Cardiac muscle cell (in vitro differentiated cells and primary cell): ENCODE results near the gene CLMN. TPM values are rescaled to one million over a fixed set of nuclear protein-coding genes. Genes with fewer than 3 reads are reported as not detected.

Source experiments
- DNase-seq, 2 donors: peaks; one replicate each; pipeline versions ENCODE4 v3.0.0 to v3.0.0-alpha.2; 2010 to 2017; ENCODE audit warnings: low read depth in 1 of 2, low spot score in 1 of 2
- H3K27ac ChIP-seq: fragments of 200-600 bp; sonication (generic); 2 replicates; pipeline ENCODE4 v1.5.1; 2016
- H3K27me3 ChIP-seq: fragments of 200-600 bp; sonication (generic); 2 replicates; pipeline ENCODE4 v1.6.0; 2016; ENCODE audit warnings: control low read depth
- H3K36me3 ChIP-seq: fragments of 200-600 bp; sonication (generic); 2 replicates; pipeline ENCODE4 v1.5.1; 2016; ENCODE audit warnings: control low read depth
- H3K4me1 ChIP-seq: fragments of 200-600 bp; sonication (generic); 2 replicates; pipeline ENCODE4 v1.8.1; 2017; ENCODE audit warnings: low read depth, mild to moderate bottlenecking, mixed run types
- H3K4me3 ChIP-seq: fragments of 200-600 bp; sonication (generic); 2 replicates; pipeline ENCODE4 v1.5.1; 2016; ENCODE audit warnings: mild to moderate bottlenecking
- H3K9me3 ChIP-seq: fragments of 200-600 bp; sonication (generic); 2 replicates; pipeline ENCODE4 v1.5.1; 2017; ENCODE audit warnings: low read depth, mild to moderate bottlenecking, control low read depth
- polyA plus RNA-seq: library from polyadenylated mRNA; unstranded; fragments of >200 nt; fragmentation: Nextera tagmentation; extraction: Ambion mirVana; gene quantifications from 2 replicates; pipeline ENCODE4 v1.2.1, GENCODE V29; 2016
- total RNA-seq: library from RNA; depleted of rRNA; stranded (reverse); fragments of >200 nt; gene quantifications from 2 replicates; pipeline ENCODE4 v1.2.3, GENCODE V29; 2016
- TF ChIP-seq, protein P1 (sequence below): IDR thresholded peaks from 2 replicates; pipeline ENCODE4 v1.5.1; 2012; ENCODE audit warnings: low read depth, mild to moderate bottlenecking, low read length

The CLMN gene
- total and polyA plus RNA-seq, 2 experiments from 2014 or later = 0.98 to 1.3 TPM

DNA sequence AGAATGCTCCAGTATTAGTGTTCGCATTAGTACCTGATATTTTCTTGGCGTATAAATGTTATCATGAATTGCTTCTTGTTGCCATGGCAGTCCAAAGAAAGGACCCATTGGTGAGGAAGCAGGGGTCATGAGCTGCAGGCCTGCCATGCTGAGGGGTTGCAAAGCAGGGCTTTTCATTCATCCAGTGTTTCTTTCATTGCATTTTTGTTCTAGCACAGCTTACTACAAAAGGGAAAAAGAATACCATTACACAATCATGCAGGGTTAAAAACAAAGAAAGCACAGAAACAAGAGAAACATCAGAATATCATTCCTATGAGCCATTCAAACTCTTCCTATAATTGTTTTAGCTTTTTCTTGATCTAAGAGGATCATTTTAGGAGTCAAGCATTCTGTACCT, 186.4 kb downstream of the CLMN start:
- TF ChIP-seq, protein P1, sequence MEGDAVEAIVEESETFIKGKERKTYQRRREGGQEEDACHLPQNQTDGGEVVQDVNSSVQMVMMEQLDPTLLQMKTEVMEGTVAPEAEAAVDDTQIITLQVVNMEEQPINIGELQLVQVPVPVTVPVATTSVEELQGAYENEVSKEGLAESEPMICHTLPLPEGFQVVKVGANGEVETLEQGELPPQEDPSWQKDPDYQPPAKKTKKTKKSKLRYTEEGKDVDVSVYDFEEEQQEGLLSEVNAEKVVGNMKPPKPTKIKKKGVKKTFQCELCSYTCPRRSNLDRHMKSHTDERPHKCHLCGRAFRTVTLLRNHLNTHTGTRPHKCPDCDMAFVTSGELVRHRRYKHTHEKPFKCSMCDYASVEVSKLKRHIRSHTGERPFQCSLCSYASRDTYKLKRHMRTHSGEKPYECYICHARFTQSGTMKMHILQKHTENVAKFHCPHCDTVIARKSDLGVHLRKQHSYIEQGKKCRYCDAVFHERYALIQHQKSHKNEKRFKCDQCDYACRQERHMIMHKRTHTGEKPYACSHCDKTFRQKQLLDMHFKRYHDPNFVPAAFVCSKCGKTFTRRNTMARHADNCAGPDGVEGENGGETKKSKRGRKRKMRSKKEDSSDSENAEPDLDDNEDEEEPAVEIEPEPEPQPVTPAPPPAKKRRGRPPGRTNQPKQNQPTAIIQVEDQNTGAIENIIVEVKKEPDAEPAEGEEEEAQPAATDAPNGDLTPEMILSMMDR = no peak
- no peak for DNase-seq
- H3K4me3 ChIP-seq = no peak overlapping the region
- no peak overlapping the region for H3K27ac ChIP-seq
- H3K27me3 ChIP-seq = no peaks in the 10 kb centered on the region
- H3K4me1 ChIP-seq = peaks cover 3% of the 10 kb centered on the region
- peaks cover 6% of the 10 kb centered on the region for H3K36me3 ChIP-seq
- H3K9me3 ChIP-seq = no peaks in the 10 kb centered on the region

DNA sequence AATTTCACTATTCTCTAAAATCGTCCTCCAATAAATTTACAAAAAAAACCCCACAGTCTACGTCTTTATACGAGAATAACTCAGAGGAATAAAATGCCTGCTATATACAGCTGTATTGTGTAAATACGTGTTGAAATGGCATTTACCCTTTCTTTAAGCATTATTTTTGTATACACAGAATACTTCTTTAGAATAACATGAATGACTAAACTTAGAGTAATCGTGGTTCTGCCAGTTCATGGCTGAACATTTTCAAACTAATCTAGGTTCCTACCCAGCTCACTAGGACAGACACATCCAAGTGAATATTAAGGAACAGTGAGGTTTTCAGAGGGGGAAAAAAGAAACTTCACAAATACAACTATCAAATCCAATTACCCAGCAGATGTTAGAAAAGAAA, 186.9 kb downstream of the CLMN start:
- H3K27me3 ChIP-seq = no peaks in the 10 kb centered on the region
- H3K36me3 ChIP-seq = peaks cover 6% of the 10 kb centered on the region
- peaks cover 9% of the 10 kb centered on the region for H3K4me1 ChIP-seq
- H3K4me3 ChIP-seq = no peak overlapping the region
- no peaks in the 10 kb centered on the region for H3K9me3 ChIP-seq
- H3K27ac ChIP-seq = no peak overlapping the region
- DNase-seq = no peak
- TF ChIP-seq, protein P1 = no peak

Other genes starting within 250 kb of the CLMN start
- 31.1 and 69.8 TPM in 2 replicates for gene DICER1, start 162.4 kb downstream of the CLMN start, total RNA-seq
- gene DICER1, start 162.4 kb downstream of the CLMN start, polyA plus RNA-seq = 14.6 and 28.1 TPM in 2 replicates
- 0.42 and 2.0 TPM in 2 replicates for gene SYNE3, start 196.7 kb upstream of the CLMN start, total RNA-seq
- gene SYNE3, start 196.7 kb upstream of the CLMN start, polyA plus RNA-seq = 0.09 and 0.45 TPM in 2 replicates
- gene GLRX5, start 215.1 kb upstream of the CLMN start, total RNA-seq = 50.2 and 80.8 TPM in 2 replicates
- gene GLRX5, start 215.1 kb upstream of the CLMN start, polyA plus RNA-seq = 180 and 181 TPM in 2 replicates